Measurements from ENCODE around the gene HABP2. TPM values are rescaled to one million over a fixed set of nuclear protein-coding genes. Genes with fewer than 3 reads are reported as not detected.

Gene HABP2
- total RNA-seq, 1 experiment from 2014 or later: 0.59 TPM

- Mint-ChIP-seq H3K4me3 (ENCODE audit: low read depth, unreplicated experiment) (no peak overlapping the region), H3K4me1 (ENCODE audit: low read depth, unreplicated experiment) (no peaks in the 10 kb centered on the region), H3K27ac (ENCODE audit: unreplicated experiment) (no peak overlapping the region), H3K9me3 (ENCODE audit: low read depth, unreplicated experiment) (no peaks in the 10 kb centered on the region), H3K27me3 (ENCODE audit: unreplicated experiment) (peaks cover 71% of the 10 kb centered on the region), H3K36me3 (ENCODE audit: insufficient read depth, unreplicated experiment) (no peaks in the 10 kb centered on the region)
- BruUV-seq (replicated peaks): no TSS peak
- no peak for TF ChIP-seq CTCF (IDR thresholded peaks at IDR 0.05; ENCODE audit: unreplicated experiment)
- DNase-seq: no peak
- intact Hi-C loops (cut with micrococcal nuclease; ENCODE audit: unreplicated experiment): no loop called here
- CTCF ChIA-PET: interaction anchor here (0.6 kb wide), 1 partner anchor 1383 kb away, joined by 8 read pairs; no protein-coding TSS in a partner anchor
These were observed 61.3 kb downstream of the HABP2 start for GRCh38 chr10:113613977-113614690.

- H3K9me3 Mint-ChIP-seq (ENCODE audit: low read depth, unreplicated experiment): no peaks in the 10 kb centered on the region
- DNase-seq: no peak
- TF ChIP-seq CTCF (IDR thresholded peaks at IDR 0.05; ENCODE audit: unreplicated experiment): no peak
- peaks cover 60% of the 10 kb centered on the region for H3K27me3 Mint-ChIP-seq (ENCODE audit: unreplicated experiment)
- no peak overlapping the region for H3K27ac Mint-ChIP-seq (ENCODE audit: unreplicated experiment)
- H3K4me3 Mint-ChIP-seq (ENCODE audit: low read depth, unreplicated experiment): no peak overlapping the region
- BruUV-seq (replicated peaks): no TSS peak
- H3K36me3 Mint-ChIP-seq (ENCODE audit: insufficient read depth, unreplicated experiment): no peaks in the 10 kb centered on the region
- no peaks in the 10 kb centered on the region for H3K4me1 Mint-ChIP-seq (ENCODE audit: low read depth, unreplicated experiment)
- CTCF ChIA-PET: no interaction called here
- intact Hi-C loops (cut with micrococcal nuclease; ENCODE audit: unreplicated experiment): no loop called here
These were observed 63.6 kb downstream of the HABP2 start for GRCh38 chr10:113616244-113617074.

DNA sequence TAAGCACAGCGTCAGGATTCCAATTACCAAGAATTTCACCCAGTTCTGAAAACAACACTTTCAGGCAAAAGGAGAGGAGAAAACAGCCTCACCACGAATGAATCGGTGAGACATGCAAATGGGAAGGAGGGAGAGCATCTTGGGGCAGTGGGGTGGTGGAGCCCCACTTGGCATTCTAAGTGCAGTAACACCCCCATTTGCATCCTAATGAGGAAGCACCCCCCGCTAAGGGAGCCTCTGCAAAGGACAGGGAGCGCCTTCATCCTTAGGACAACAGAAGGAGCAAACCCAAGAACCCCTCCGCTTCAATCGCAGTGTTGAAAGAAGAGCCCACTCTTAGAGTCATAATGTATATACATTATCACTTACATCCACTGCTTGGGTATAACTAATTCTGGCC lies 64.2 kb downstream of the HABP2 start:
- Mint-ChIP-seq H3K27me3 (ENCODE audit: unreplicated experiment) (peaks cover 58% of the 10 kb centered on the region), H3K4me1 (ENCODE audit: low read depth, unreplicated experiment) (no peaks in the 10 kb centered on the region), H3K4me3 (ENCODE audit: low read depth, unreplicated experiment) (no peak overlapping the region), H3K27ac (ENCODE audit: unreplicated experiment) (no peak overlapping the region), H3K9me3 (ENCODE audit: low read depth, unreplicated experiment) (no peaks in the 10 kb centered on the region), H3K36me3 (ENCODE audit: insufficient read depth, unreplicated experiment) (no peaks in the 10 kb centered on the region)
- no peak for DNase-seq
- no peak for TF ChIP-seq CTCF (IDR thresholded peaks at IDR 0.05; ENCODE audit: unreplicated experiment)
- BruUV-seq (replicated peaks): no TSS peak
- CTCF ChIA-PET: no interaction called here
- intact Hi-C loops (cut with micrococcal nuclease; ENCODE audit: unreplicated experiment): no loop called here

GRCh38 chr10:113618338-113618737 lies 65.5 kb downstream of the HABP2 start:
- intact Hi-C loops (cut with micrococcal nuclease; ENCODE audit: unreplicated experiment): no loop called here
- no peak for DNase-seq
- no peak overlapping the region for H3K27ac Mint-ChIP-seq (ENCODE audit: unreplicated experiment)
- no peaks in the 10 kb centered on the region for H3K9me3 Mint-ChIP-seq (ENCODE audit: low read depth, unreplicated experiment)
- no peaks in the 10 kb centered on the region for H3K4me1 Mint-ChIP-seq (ENCODE audit: low read depth, unreplicated experiment)
- no TSS peak for BruUV-seq (replicated peaks)
- H3K4me3 Mint-ChIP-seq (ENCODE audit: low read depth, unreplicated experiment): no peak overlapping the region
- CTCF ChIA-PET: no interaction called here
- H3K27me3 Mint-ChIP-seq (ENCODE audit: unreplicated experiment): peaks cover 55% of the 10 kb centered on the region
- H3K36me3 Mint-ChIP-seq (ENCODE audit: insufficient read depth, unreplicated experiment): no peaks in the 10 kb centered on the region
- TF ChIP-seq CTCF (IDR thresholded peaks at IDR 0.05; ENCODE audit: unreplicated experiment): no peak

All from Calu3 (cell line).